HepG2 (cell line): ENCODE measurements around the gene GRB2. TPM values are rescaled to one million over a fixed set of nuclear protein-coding genes. Genes with fewer than 3 reads are reported as not detected.

Experiments used
- ATF2 ChIP-seq: sonication (generic); formaldehyde crosslinking; IDR thresholded peaks from 2 replicates; pipeline ENCODE4 v1.4.0; 2020; ENCODE audit warnings: missing genetic modification reagents
- BCLAF1 ChIP-seq: fragments of 450-650 bp; IDR thresholded peaks from 2 replicates; pipeline ENCODE4 v1.6.1; 2017; ENCODE audit warnings: mild to moderate bottlenecking
- CREB1 ChIP-seq, 2 experiments: fragments of 450-650 bp in 1 of 2; IDR thresholded peaks; 2 replicates each; pipeline ENCODE4 v1.6.1; 2016 to 2017; ENCODE audit warnings: control low read depth in 1 of 2, mild to moderate bottlenecking in 1 of 2, missing compliant biosample characterization in 1 of 2, missing genetic modification characterization in 1 of 2
- GLI4 ChIP-seq: sonication (generic); formaldehyde crosslinking; IDR thresholded peaks from 2 replicates; pipeline ENCODE4 v1.5.1; 2020; ENCODE audit warnings: missing genetic modification reagents, mild to moderate bottlenecking, moderate library complexity, borderline replicate concordance
- GPN1 ChIP-seq: sonication (generic); formaldehyde crosslinking; IDR thresholded peaks from 2 replicates; pipeline ENCODE4 v1.5.1; 2020; ENCODE audit warnings: missing genetic modification reagents, borderline replicate concordance
- HNRNPH1 ChIP-seq: fragments of 200-400 bp; formaldehyde crosslinking; optimal IDR thresholded peaks from 2 replicates; pipeline ENCODE3; 2017; ENCODE audit warnings: mild to moderate bottlenecking, low read depth, low read length
- JARID2 ChIP-seq: sonication (generic); formaldehyde crosslinking; IDR thresholded peaks from 2 replicates; pipeline ENCODE4 v1.8.1; 2023; ENCODE audit warnings: missing genetic modification reagents, inconsistent platforms; ENCODE audit not compliant: insufficient replicate concordance
- MTA3 ChIP-seq: sonication (generic); formaldehyde crosslinking; IDR thresholded peaks from 2 replicates; pipeline ENCODE4 v1.4.0; 2020; ENCODE audit warnings: missing genetic modification reagents
- REL ChIP-seq: sonication (generic); formaldehyde crosslinking; conservative IDR thresholded peaks from 2 replicates; pipeline ENCODE4 v1.8.0; 2022; ENCODE audit warnings: mild to moderate bottlenecking, missing genetic modification reagents, moderate library complexity
- RFX1 ChIP-seq: fragments of 450-650 bp; IDR thresholded peaks from 2 replicates; pipeline ENCODE4 v1.6.1; 2017
- SPEN ChIP-seq: sonication (generic); formaldehyde crosslinking; IDR thresholded peaks from 2 replicates; pipeline ENCODE4 v1.5.1; 2020; ENCODE audit warnings: low read depth, mild to moderate bottlenecking, missing genetic modification reagents
- TBX2 ChIP-seq: sonication (generic); formaldehyde crosslinking; IDR thresholded peaks from 2 replicates; pipeline ENCODE4 v1.5.0; 2020; ENCODE audit warnings: missing genetic modification reagents, mild to moderate bottlenecking, borderline replicate concordance
- YEATS4 ChIP-seq: sonication (generic); formaldehyde crosslinking; IDR thresholded peaks from 2 replicates; pipeline ENCODE4 v1.4.0; 2020; ENCODE audit warnings: missing genetic modification reagents, borderline replicate concordance
- ZFP90 ChIP-seq: sonication (generic); formaldehyde crosslinking; IDR thresholded peaks from 2 replicates; pipeline ENCODE4 v1.8.0; 2022; ENCODE audit warnings: missing genetic modification reagents, mild to moderate bottlenecking, inconsistent platforms, borderline replicate concordance
- ZNF232 ChIP-seq: sonication (generic); formaldehyde crosslinking; IDR thresholded peaks from 2 replicates; pipeline ENCODE4 v1.4.0; 2020; ENCODE audit warnings: missing genetic modification reagents, borderline replicate concordance
- ZNF256 ChIP-seq: sonication (generic); formaldehyde crosslinking; conservative IDR thresholded peaks from 2 replicates; pipeline ENCODE4 v1.4.0; 2020; ENCODE audit warnings: missing genetic modification reagents
- ZNF484 ChIP-seq: sonication (generic); formaldehyde crosslinking; IDR thresholded peaks from 2 replicates; pipeline ENCODE4 v1.5.1; 2020; ENCODE audit warnings: mild to moderate bottlenecking, low read depth, missing genetic modification reagents, borderline replicate concordance
- ZNF501 ChIP-seq: sonication (generic); formaldehyde crosslinking; IDR thresholded peaks from 2 replicates; pipeline ENCODE4 v1.5.1; 2020; ENCODE audit warnings: mild to moderate bottlenecking, moderate library complexity, missing genetic modification reagents
- ZNF737 ChIP-seq: sonication (generic); formaldehyde crosslinking; IDR thresholded peaks from 2 replicates; pipeline ENCODE4 v1.5.0; 2020; ENCODE audit warnings: missing genetic modification reagents, mild to moderate bottlenecking, borderline replicate concordance
- ZNF770 ChIP-seq: sonication (generic); formaldehyde crosslinking; IDR thresholded peaks from 2 replicates; pipeline ENCODE4 v1.5.0; 2020; ENCODE audit warnings: mild to moderate bottlenecking, missing genetic modification reagents
- polyA plus RNA-seq, 8 experiments: library from polyadenylated mRNA; depleted of rRNA in 3 of 8; stranded (reverse) in 7 of 8; unstranded in 1 of 8; fragments of >200 nt; fragmentation: Illumina TruSeq in 4 of 8; extraction: Trizol in 4 of 8; gene quantifications; 2 replicates each; pipeline versions ENCODE4 v1.2.1 to v1.2.3, GENCODE V29; 2011 to 2016; ENCODE audit warnings: low read depth in 4 of 8, missing spikeins in 1 of 8, mixed read lengths in 1 of 8; ENCODE audit not compliant: insufficient read depth in 1 of 8
- total RNA-seq, 5 experiments: library from RNA; depleted of rRNA; stranded (reverse); fragments of >200 nt; fragmentation: Illumina TruSeq; extraction: Trizol; gene quantifications; 2 replicates each; pipeline ENCODE4 v1.2.3, GENCODE V29; 2016; ENCODE audit warnings: low read depth in 1 of 5

Gene GRB2
- total and polyA plus RNA-seq, 2 of the 13 experiments (the other 11 are each of a cell fraction or from before 2014, with no cell fraction given), result 84.6 to 92.3 TPM

DNA sequence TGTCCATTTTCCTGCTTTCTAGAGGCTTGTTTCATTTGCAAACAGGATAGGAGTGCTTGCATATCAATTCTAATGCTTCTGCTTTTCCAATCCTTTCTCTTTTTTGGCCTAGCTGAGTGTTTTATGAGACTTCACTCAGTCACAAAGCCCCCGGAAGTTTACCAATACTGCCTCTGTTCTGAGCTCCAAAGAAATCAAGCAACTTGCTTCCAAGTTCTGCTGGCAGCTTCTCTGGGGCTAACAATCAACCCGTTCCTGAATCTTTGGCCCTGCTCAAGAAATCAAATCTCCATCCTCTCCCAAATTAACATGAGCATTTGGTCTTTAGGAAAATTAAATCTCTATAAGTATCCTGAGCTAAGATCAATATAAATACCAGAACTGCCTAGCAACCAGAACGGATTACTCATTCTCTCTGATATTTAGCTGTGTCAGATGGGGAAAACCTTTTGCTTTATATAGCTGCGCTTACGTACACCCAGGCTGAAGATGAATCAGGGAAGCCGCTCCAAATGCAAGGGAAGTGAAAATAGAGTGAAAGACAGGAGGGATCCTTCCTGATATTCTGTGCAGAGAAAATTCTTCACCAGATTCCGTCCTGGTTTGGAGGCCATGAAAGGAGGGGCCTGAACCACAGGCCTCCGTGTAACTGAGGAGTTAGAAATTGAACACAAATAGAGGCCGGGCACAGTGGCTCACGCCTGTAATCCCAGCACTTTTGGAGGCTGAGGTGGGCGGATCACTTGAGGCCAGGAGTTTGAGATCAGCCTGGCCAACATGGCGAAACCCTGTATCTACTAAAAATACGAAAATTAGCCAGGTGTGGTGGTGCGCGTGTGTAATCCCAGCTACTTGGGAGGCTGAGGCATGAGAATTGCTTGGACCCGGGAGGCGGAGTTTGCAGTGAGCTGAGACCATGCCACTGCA, 23.3 kb upstream of the GRB2 start (continued):
- no peak for TF ChIP-seq BCLAF1
- no peak for TF ChIP-seq TBX2 (CRISPR knock-in tag)
- TF ChIP-seq JARID2 (CRISPR knock-in tag), result no peak
- no peak for TF ChIP-seq GLI4 (CRISPR knock-in tag)
- no peak for TF ChIP-seq ZNF484 (CRISPR knock-in tag)
- TF ChIP-seq ZNF770 (CRISPR knock-in tag), result peak; percentile 82
- TF ChIP-seq ZFP90 (CRISPR knock-in tag), result 0 out of 2 replicates have a peak, but pooled peaks have one; percentile 28
- TF ChIP-seq HNRNPH1, result no peak
- no peak for TF ChIP-seq ZNF737
- no peak for TF ChIP-seq MTA3
- 0 out of 2 replicates have a peak, but pooled peaks have one; percentile 26 for TF ChIP-seq SPEN (CRISPR knock-in tag)
- TF ChIP-seq RFX1, result peak; percentile 36; the same call in 1 of the 2 replicates
- no peak for TF ChIP-seq GPN1 (CRISPR knock-in tag)
- no peak for TF ChIP-seq CREB1 (IDR thresholded peaks at IDR 0.05)
- TF ChIP-seq CREB1 (CRISPR knock-in tag; IDR thresholded peaks at IDR 0.05), result no peak
- no peak for TF ChIP-seq ZNF256 (CRISPR knock-in tag)
- TF ChIP-seq ZNF501 (CRISPR knock-in tag), result no peak; the same call in 1 of the 2 replicates
- TF ChIP-seq ZNF232 (CRISPR knock-in tag), result 0 out of 2 replicates have a peak, but pooled peaks have one; percentile 45
- TF ChIP-seq ATF2, result no peak
- no peak for TF ChIP-seq REL (CRISPR knock-in tag)
- 0 out of 2 replicates have a peak, but pooled peaks have one; percentile 55 for TF ChIP-seq YEATS4 (CRISPR knock-in tag)
